HepG2 (cell line): ENCODE results near the gene TCERG1.

Experiments used
- CTCF ChIP-seq: sonication (generic); formaldehyde crosslinking; IDR thresholded peaks from 2 replicates; pipeline ENCODE4 v1.5.0; 2020; ENCODE audit warnings: mild to moderate bottlenecking, missing genetic modification reagents, moderate library complexity
- HCFC1 ChIP-seq: fragments of 150-350 bp; IDR thresholded peaks from 2 replicates; pipeline ENCODE4 v1.6.1; 2014; ENCODE audit warnings: low read depth, low read length
- HOMEZ ChIP-seq: IDR thresholded peaks from 2 replicates; pipeline ENCODE4 v1.6.1; 2016; ENCODE audit warnings: low read depth
- REPIN1 ChIP-seq: sonication (generic); formaldehyde crosslinking; IDR thresholded peaks from 2 replicates; pipeline ENCODE4 v1.8.0; 2022; ENCODE audit warnings: missing genetic modification reagents, low read depth, mild to moderate bottlenecking, borderline replicate concordance
- ZNF513 ChIP-seq: sonication (generic); formaldehyde crosslinking; conservative IDR thresholded peaks from 2 replicates; pipeline ENCODE4 v1.5.0; 2020; ENCODE audit warnings: missing genetic modification reagents

- no peak for TF ChIP-seq ZNF513 (CRISPR knock-in tag)
- no peak for TF ChIP-seq HOMEZ
- no peak for TF ChIP-seq REPIN1 (CRISPR knock-in tag)
- no peak for TF ChIP-seq HCFC1
- no peak for TF ChIP-seq CTCF (CRISPR knock-in tag)
Observed at GRCh38 chr5:146463446-146463845, 16.3 kb downstream of the TCERG1 start.
